Measurements from ENCODE around the gene ALDOC. TPM values are rescaled to one million over a fixed set of nuclear protein-coding genes. Genes with fewer than 3 reads are reported as not detected.

ALDOC gene
- total and polyA plus RNA-seq, 2 donors (not counting 1 experiment from before 2014, with no cell fraction given): 16.7 to 26.6 TPM

- Histone ChIP-seq H3K27ac (ENCODE audit: low read length in 2 of 2) (no peak overlapping the region), H4K20me1 (ENCODE audit: control insufficient read depth, insufficient read depth, low read length, poor library complexity, severe bottlenecking) (no peaks in the 10 kb centered on the region), H3K4me3 (ENCODE audit: control extremely low read depth in 1 of 5, extremely low read depth in 1 of 5, insufficient read depth in 1 of 5, low read depth in 2 of 5, low read length in 4 of 5) (no peak overlapping the region), H3K4me1 (ENCODE audit: control insufficient read depth in 2 of 2, insufficient read depth in 2 of 2, low read length in 2 of 2) (peaks cover 18 to 37% of the 10 kb centered on the region in 2 donors), H2AFZ (ENCODE audit: insufficient read depth, low read depth, low read length, poor library complexity, severe bottlenecking) (no peak overlapping the region), H3K9ac (ENCODE audit: low read length) (no peak overlapping the region), H3K27me3 (replicated peaks in 1 of 4; ENCODE audit: control extremely low read depth in 1 of 4, control insufficient read depth in 3 of 4, insufficient read depth in 4 of 4, low read length in 3 of 4) (no peaks in the 10 kb centered on the region), H3K9me3 (ENCODE audit: control extremely low read depth in 1 of 3, control insufficient read depth in 2 of 3, insufficient read depth in 1 of 3, low read length in 2 of 3) (no peaks in the 10 kb centered on the region), H3K79me2 (ENCODE audit: control insufficient read depth, insufficient read depth, low read length) (peaks cover 62% of the 10 kb centered on the region), H3K36me3 (replicated peaks in 1 of 2; ENCODE audit: control extremely low read depth in 1 of 2, control insufficient read depth in 1 of 2, extremely low read depth in 1 of 2, insufficient read depth in 2 of 2, low read length in 1 of 2) (peaks cover 0 to 3% of the 10 kb centered on the region in 2 experiments), H3K4me2 (replicated peaks; ENCODE audit: low read depth, low read length, poor library complexity, severe bottlenecking) (no peak overlapping the region)
- no peaks in the 10 kb centered on the region for H3K9me3 Mint-ChIP-seq (ENCODE audit: insufficient read depth)
- peaks cover 39% of the 10 kb centered on the region for H3K4me1 Mint-ChIP-seq
- no peaks in the 10 kb centered on the region for H3K27me3 Mint-ChIP-seq
- H3K4me3 Mint-ChIP-seq: no peak overlapping the region
- ChIA-PET CTCF (interaction anchor here (1.3 to 1.5 kb wide), 2 partner anchors 38 to 83 kb away, joined by 4 to 5 read pairs; no protein-coding TSS in a partner anchor), POLR2A (interaction anchor here (0.6 to 1.8 kb wide), 3 partner anchors 23 to 28 kb away, joined by 3 to 4 read pairs (median 4); partner anchors contain the start of genes SPAG5 and UNC119)
- intact Hi-C loops (cut with micrococcal nuclease): loop anchor here (10.0 kb wide), 1 partner anchor 140 kb away; the partner anchor contains the start of genes PROCA1, RAB34 and RPL23A
- TF ChIP-seq, protein P1, sequence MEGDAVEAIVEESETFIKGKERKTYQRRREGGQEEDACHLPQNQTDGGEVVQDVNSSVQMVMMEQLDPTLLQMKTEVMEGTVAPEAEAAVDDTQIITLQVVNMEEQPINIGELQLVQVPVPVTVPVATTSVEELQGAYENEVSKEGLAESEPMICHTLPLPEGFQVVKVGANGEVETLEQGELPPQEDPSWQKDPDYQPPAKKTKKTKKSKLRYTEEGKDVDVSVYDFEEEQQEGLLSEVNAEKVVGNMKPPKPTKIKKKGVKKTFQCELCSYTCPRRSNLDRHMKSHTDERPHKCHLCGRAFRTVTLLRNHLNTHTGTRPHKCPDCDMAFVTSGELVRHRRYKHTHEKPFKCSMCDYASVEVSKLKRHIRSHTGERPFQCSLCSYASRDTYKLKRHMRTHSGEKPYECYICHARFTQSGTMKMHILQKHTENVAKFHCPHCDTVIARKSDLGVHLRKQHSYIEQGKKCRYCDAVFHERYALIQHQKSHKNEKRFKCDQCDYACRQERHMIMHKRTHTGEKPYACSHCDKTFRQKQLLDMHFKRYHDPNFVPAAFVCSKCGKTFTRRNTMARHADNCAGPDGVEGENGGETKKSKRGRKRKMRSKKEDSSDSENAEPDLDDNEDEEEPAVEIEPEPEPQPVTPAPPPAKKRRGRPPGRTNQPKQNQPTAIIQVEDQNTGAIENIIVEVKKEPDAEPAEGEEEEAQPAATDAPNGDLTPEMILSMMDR (IDR thresholded peaks at IDR 0.05): no peak
- no peak for TF ChIP-seq EZH2 (IDR thresholded peaks at IDR 0.05; ENCODE audit: borderline replicate concordance, insufficient read depth, low read depth, low read length, poor library complexity, severe bottlenecking)
- 98% methylated on average over 14 of the region's 14 CpGs for whole genome bisulfite sequencing (ENCODE audit: insufficient coverage)
- H3K27ac Mint-ChIP-seq: no peak overlapping the region
- DNase-seq: no peak
- no peak for ATAC-seq (ENCODE audit: low read depth)
Measured at GRCh38 chr17:28575126-28575795, 1.4 kb downstream of the ALDOC start.

DNA sequence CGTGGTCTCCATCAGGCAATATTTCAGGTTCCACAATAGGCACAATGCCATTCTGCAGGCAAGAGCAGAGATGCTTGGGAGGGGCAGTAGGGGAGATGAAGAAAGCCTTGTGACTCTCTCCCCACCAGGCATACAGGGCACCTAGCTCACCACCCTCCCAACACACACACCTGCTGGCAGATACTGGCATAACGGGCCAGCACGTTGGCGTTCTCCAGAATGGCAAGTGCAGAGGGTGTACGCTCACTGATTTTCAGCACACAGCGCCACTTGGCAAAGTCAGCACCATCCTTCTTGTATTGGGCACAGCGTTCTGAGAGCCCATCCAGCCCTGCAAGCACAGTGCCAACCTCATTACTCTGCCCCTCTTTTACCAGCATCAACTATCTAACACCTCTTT, 2.2 kb downstream of the ALDOC start:
- Mint-ChIP-seq H3K4me3 (no peak overlapping the region), H3K9me3 (ENCODE audit: insufficient read depth) (no peaks in the 10 kb centered on the region), H3K27ac (no peak overlapping the region), H3K4me1 (peaks cover 45% of the 10 kb centered on the region), H3K27me3 (no peaks in the 10 kb centered on the region)
- Histone ChIP-seq H4K20me1 (ENCODE audit: control insufficient read depth, insufficient read depth, low read length, poor library complexity, severe bottlenecking) (peaks cover 4% of the 10 kb centered on the region), H3K27me3 (replicated peaks in 1 of 4; ENCODE audit: control extremely low read depth in 1 of 4, control insufficient read depth in 3 of 4, insufficient read depth in 4 of 4, low read length in 3 of 4) (no peaks in the 10 kb centered on the region), H3K9ac (ENCODE audit: low read length) (no peak overlapping the region), H3K4me1 (ENCODE audit: control insufficient read depth in 2 of 2, insufficient read depth in 2 of 2, low read length in 2 of 2) (peaks cover 25 to 44% of the 10 kb centered on the region in 2 donors), H2AFZ (ENCODE audit: insufficient read depth, low read depth, low read length, poor library complexity, severe bottlenecking) (no peak overlapping the region), H3K4me3 (ENCODE audit: control extremely low read depth in 1 of 5, extremely low read depth in 1 of 5, insufficient read depth in 1 of 5, low read depth in 2 of 5, low read length in 4 of 5) (no peak overlapping the region), H3K9me3 (ENCODE audit: control extremely low read depth in 1 of 3, control insufficient read depth in 2 of 3, insufficient read depth in 1 of 3, low read length in 2 of 3) (no peaks in the 10 kb centered on the region), H3K27ac (ENCODE audit: low read length in 2 of 2) (no peak overlapping the region), H3K4me2 (replicated peaks; ENCODE audit: low read depth, low read length, poor library complexity, severe bottlenecking) (no peak overlapping the region), H3K79me2 (ENCODE audit: control insufficient read depth, insufficient read depth, low read length) (peaks cover 69% of the 10 kb centered on the region), H3K36me3 (replicated peaks in 1 of 2; ENCODE audit: control extremely low read depth in 1 of 2, control insufficient read depth in 1 of 2, extremely low read depth in 1 of 2, insufficient read depth in 2 of 2, low read length in 1 of 2) (peaks cover 0 to 3% of the 10 kb centered on the region in 2 experiments)
- TF ChIP-seq, protein P1 (IDR thresholded peaks at IDR 0.05): no peak
- TF ChIP-seq EZH2 (IDR thresholded peaks at IDR 0.05; ENCODE audit: borderline replicate concordance, insufficient read depth, low read depth, low read length, poor library complexity, severe bottlenecking): no peak
- peak; percentile 31 for DNase-seq
- intact Hi-C loops (cut with micrococcal nuclease): loop anchor here (5.0 to 10.0 kb wide), 2 partner anchors 140 to 237 kb away; partner anchors contain the start of genes IFT20, PROCA1, RAB34 and RPL23A
- 88% methylated on average over 6 of the region's 7 CpGs for WGBS (ENCODE audit: insufficient coverage)
- no peak for ATAC-seq (ENCODE audit: low read depth)
- POLR2A ChIA-PET: interaction anchor here (0.6 to 1.8 kb wide), 2 partner anchors 25 to 28 kb away, joined by 3 to 4 read pairs; partner anchors contain the start of gene SPAG5
- CTCF ChIA-PET: interaction anchor here (1.5 kb wide), 1 partner anchor 38 kb away, joined by 5 read pairs; no protein-coding TSS in a partner anchor

Measured in B cell (primary cell).